ENCODE data around the gene TMED10. TPM values are rescaled to one million over a fixed set of nuclear protein-coding genes. Genes with fewer than 3 reads are reported as not detected.

Gene TMED10
- 212 TPM for polyA plus RNA-seq (2013, experiment 1 of 2)
- 214 TPM for polyA plus RNA-seq (2013, experiment 2 of 2)

DNA sequence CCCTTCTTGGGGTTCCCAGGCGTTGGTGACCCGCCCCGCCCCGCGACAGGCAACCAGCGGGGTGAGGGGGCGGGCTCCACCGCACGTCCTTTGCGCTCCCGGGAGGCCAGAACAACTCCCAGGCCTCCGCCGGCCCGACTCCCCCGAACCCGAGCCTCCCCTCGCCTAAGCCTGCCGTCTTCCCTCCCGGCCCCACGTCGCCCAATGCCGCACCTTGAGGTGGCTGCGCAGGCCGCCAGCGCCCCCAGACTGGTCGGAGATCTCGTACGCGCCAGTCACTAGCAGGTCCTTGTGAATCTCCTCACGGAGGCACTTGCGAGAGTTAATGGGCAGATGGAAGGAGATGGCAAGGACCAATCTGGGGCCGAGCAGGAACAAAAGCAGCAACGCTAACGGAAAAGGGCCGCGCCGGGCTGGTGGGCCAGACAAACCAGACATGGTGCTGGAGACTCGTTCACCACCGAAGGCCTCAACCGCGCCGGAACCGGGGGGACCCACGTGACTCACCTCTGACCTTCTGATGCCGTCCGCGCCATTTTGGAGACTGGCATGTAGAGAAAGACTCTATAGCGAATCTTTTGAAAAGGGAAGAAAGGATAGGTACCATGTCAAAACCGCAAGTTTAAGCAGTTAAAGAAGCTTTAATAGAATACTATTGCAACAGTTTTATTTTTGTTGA lies at the start of gene TMED10:
Gene TMED10, minus strand, starts transcription at position 471 of the 679 bp plus-strand sequence. Its CDS starts 33 bp downstream, at position 438.
- H2BK5ac ChIP-seq (ENCODE audit: low read length) = peak within 1 kb of the TSS; percentile 24
- H3K23ac ChIP-seq (ENCODE audit: low read length) = no peak within 1 kb of the TSS
- no peak within 1 kb of the TSS for H2BK15ac ChIP-seq (replicated peaks; ENCODE audit: low read depth)
- H3K18ac ChIP-seq (ENCODE audit: low read length) = peak within 1 kb of the TSS; percentile 3
- H2AK5ac ChIP-seq (ENCODE audit: low read length) = no peak within 1 kb of the TSS
- peak within 1 kb of the TSS; percentile 41 for H3K4me2 ChIP-seq (ENCODE audit: low read length)
- H2BK120ac ChIP-seq (ENCODE audit: low read depth, low read length) = no peak within 1 kb of the TSS
- H3K79me1 ChIP-seq (ENCODE audit: low read length) = peaks cover 10% of the 10 kb centered on the region
- WGBS (ENCODE audit: extremely low coverage, insufficient coverage, low lambda C conversion rate) = no CpG with 5 or more reads among the region's 49 CpGs
- DNase-seq = peak; percentile 95
- peaks cover 45% of the 10 kb centered on the region for H3K79me2 ChIP-seq (ENCODE audit: control insufficient read depth, insufficient read depth, low read length)
- peak within 1 kb of the TSS; percentile 94 for H3K4me3 ChIP-seq (ENCODE audit: low read length)
- H4K8ac ChIP-seq (ENCODE audit: low read depth, low read length) = no peak within 1 kb of the TSS
- no peaks in the 10 kb centered on the region for H3K4me1 ChIP-seq (ENCODE audit: control insufficient read depth, low read depth, low read length)
- H3K36me3 ChIP-seq (ENCODE audit: control insufficient read depth, insufficient read depth, low read length) = no peaks in the 10 kb centered on the region
- H3K9ac ChIP-seq (ENCODE audit: low read length) = peak within 1 kb of the TSS; percentile 95
- H3K27me3 ChIP-seq (ENCODE audit: insufficient read depth, low read length, poor library complexity) = no peaks in the 10 kb centered on the region
- peak within 1 kb of the TSS; percentile 97 for H3K56ac ChIP-seq (ENCODE audit: low read length)
- H4K5ac ChIP-seq (ENCODE audit: low read length) = no peak within 1 kb of the TSS
- H3K4ac ChIP-seq (ENCODE audit: low read depth, low read length) = no peak within 1 kb of the TSS
- no peak within 1 kb of the TSS for H3K27ac ChIP-seq (ENCODE audit: low read depth, low read length)

DNA sequence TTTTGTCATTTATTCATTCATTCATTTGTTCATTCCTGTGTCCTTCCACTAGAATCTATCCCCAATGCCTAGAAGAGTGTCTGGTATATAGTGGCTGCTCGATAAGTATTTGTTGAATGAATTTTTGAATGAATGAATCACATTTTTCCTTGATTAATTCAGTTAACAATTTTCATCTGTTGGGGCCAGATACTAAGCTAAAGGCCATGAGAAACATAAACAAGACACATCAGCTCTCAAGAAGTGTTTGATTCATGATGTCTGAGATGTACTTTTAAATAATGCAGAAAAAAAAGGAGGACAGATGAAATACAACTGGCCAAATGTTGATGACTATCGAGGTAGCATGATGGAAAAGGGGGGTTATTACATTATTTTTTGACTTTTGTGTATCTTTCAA lies 48.1 kb upstream of the TMED10 start:
- Histone ChIP-seq H3K4me2 (ENCODE audit: low read length) (no peak overlapping the region), H2BK5ac (ENCODE audit: low read length) (no peak overlapping the region), H3K36me3 (ENCODE audit: control insufficient read depth, insufficient read depth, low read length) (no peaks in the 10 kb centered on the region), H3K27me3 (ENCODE audit: insufficient read depth, low read length, poor library complexity) (no peaks in the 10 kb centered on the region), H3K79me2 (ENCODE audit: control insufficient read depth, insufficient read depth, low read length) (no peaks in the 10 kb centered on the region), H3K4me1 (ENCODE audit: control insufficient read depth, low read depth, low read length) (peaks cover 14% of the 10 kb centered on the region), H4K8ac (ENCODE audit: low read depth, low read length) (no peak overlapping the region), H2BK15ac (replicated peaks; ENCODE audit: low read depth) (no peak overlapping the region), H3K18ac (ENCODE audit: low read length) (no peak overlapping the region), H3K9ac (ENCODE audit: low read length) (no peak overlapping the region), H3K23ac (ENCODE audit: low read length) (no peak overlapping the region), H2BK120ac (ENCODE audit: low read depth, low read length) (no peak overlapping the region), H2AK5ac (ENCODE audit: low read length) (no peak overlapping the region), H4K5ac (ENCODE audit: low read length) (no peak overlapping the region), H3K79me1 (ENCODE audit: low read length) (no peaks in the 10 kb centered on the region), H3K27ac (ENCODE audit: low read depth, low read length) (no peak overlapping the region), H3K4me3 (ENCODE audit: low read length) (no peak overlapping the region), H3K56ac (ENCODE audit: low read length) (no peak overlapping the region), H3K4ac (ENCODE audit: low read depth, low read length) (no peak overlapping the region)
- no peak for DNase-seq
- WGBS (ENCODE audit: extremely low coverage, insufficient coverage, low lambda C conversion rate) = no CpG with 5 or more reads among the region's 2 CpGs

DNA sequence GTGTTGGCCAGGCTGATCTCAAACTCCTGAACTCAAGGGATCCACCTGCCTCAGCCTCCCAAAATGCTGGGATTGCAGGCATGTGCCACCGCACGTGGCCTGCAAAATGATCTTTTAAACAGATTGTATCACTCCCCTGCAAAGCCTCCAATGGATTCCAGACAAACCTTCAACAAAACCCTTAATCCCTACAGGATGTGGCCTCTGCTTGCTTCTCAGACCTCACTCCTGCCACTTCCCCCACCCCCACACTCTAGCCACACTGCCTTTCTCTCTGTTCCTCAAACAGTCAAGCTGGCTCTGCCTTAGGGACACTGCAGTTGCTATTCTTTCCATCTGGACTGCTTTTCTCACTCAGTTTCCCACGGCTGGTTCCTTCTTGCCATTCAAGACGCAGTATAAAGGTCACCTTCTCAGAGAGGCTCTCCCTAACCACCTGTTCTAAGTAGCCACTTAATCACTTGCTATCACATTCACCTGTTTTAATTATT lies 47.3 kb upstream of the TMED10 start:
- no CpG with 5 or more reads among the region's 4 CpGs for WGBS (ENCODE audit: extremely low coverage, insufficient coverage, low lambda C conversion rate)
- no peaks in the 10 kb centered on the region for H3K27me3 ChIP-seq (ENCODE audit: insufficient read depth, low read length, poor library complexity)
- H4K5ac ChIP-seq (ENCODE audit: low read length) = no peak overlapping the region
- no peak overlapping the region for H2AK5ac ChIP-seq (ENCODE audit: low read length)
- no peak overlapping the region for H3K4me2 ChIP-seq (ENCODE audit: low read length)
- no peak overlapping the region for H2BK15ac ChIP-seq (replicated peaks; ENCODE audit: low read depth)
- H3K9ac ChIP-seq (ENCODE audit: low read length) = no peak overlapping the region
- no peak overlapping the region for H3K23ac ChIP-seq (ENCODE audit: low read length)
- no peak overlapping the region for H3K4me3 ChIP-seq (ENCODE audit: low read length)
- H4K8ac ChIP-seq (ENCODE audit: low read depth, low read length) = no peak overlapping the region
- peak overlapping the region; percentile 40 for H3K56ac ChIP-seq (ENCODE audit: low read length)
- peak; percentile 91 for DNase-seq
- H3K36me3 ChIP-seq (ENCODE audit: control insufficient read depth, insufficient read depth, low read length) = no peaks in the 10 kb centered on the region
- no peak overlapping the region for H2BK5ac ChIP-seq (ENCODE audit: low read length)
- no peaks in the 10 kb centered on the region for H3K79me2 ChIP-seq (ENCODE audit: control insufficient read depth, insufficient read depth, low read length)
- peak overlapping the region; percentile 48 for H3K27ac ChIP-seq (ENCODE audit: low read depth, low read length)
- H3K79me1 ChIP-seq (ENCODE audit: low read length) = no peaks in the 10 kb centered on the region
- no peak overlapping the region for H3K4ac ChIP-seq (ENCODE audit: low read depth, low read length)
- peaks cover 7% of the 10 kb centered on the region for H3K4me1 ChIP-seq (ENCODE audit: control insufficient read depth, low read depth, low read length)
- H3K18ac ChIP-seq (ENCODE audit: low read length) = no peak overlapping the region
- H2BK120ac ChIP-seq (ENCODE audit: low read depth, low read length) = no peak overlapping the region

GRCh38 chr14:75222208-75222701 lies 45.8 kb upstream of the TMED10 start:
- no peak overlapping the region for H3K23ac ChIP-seq (ENCODE audit: low read length)
- H2AK5ac ChIP-seq (ENCODE audit: low read length) = peak overlapping the region; percentile 98
- no peak overlapping the region for H4K5ac ChIP-seq (ENCODE audit: low read length)
- no peaks in the 10 kb centered on the region for H3K79me1 ChIP-seq (ENCODE audit: low read length)
- WGBS (ENCODE audit: extremely low coverage, insufficient coverage, low lambda C conversion rate) = no CpG with 5 or more reads among the region's 12 CpGs
- H3K4me2 ChIP-seq (ENCODE audit: low read length) = no peak overlapping the region
- H2BK120ac ChIP-seq (ENCODE audit: low read depth, low read length) = no peak overlapping the region
- peak overlapping the region; percentile 58 for H3K56ac ChIP-seq (ENCODE audit: low read length)
- peaks cover 7% of the 10 kb centered on the region for H3K4me1 ChIP-seq (ENCODE audit: control insufficient read depth, low read depth, low read length)
- no peaks in the 10 kb centered on the region for H3K27me3 ChIP-seq (ENCODE audit: insufficient read depth, low read length, poor library complexity)
- H3K9ac ChIP-seq (ENCODE audit: low read length) = peak overlapping the region; percentile 11
- peak overlapping the region; percentile 33 for H3K18ac ChIP-seq (ENCODE audit: low read length)
- no peaks in the 10 kb centered on the region for H3K79me2 ChIP-seq (ENCODE audit: control insufficient read depth, insufficient read depth, low read length)
- no peak overlapping the region for H2BK15ac ChIP-seq (replicated peaks; ENCODE audit: low read depth)
- peak overlapping the region; percentile 48 for H3K27ac ChIP-seq (ENCODE audit: low read depth, low read length)
- DNase-seq = peak; percentile 86
- H2BK5ac ChIP-seq (ENCODE audit: low read length) = peak overlapping the region; percentile 8
- H3K36me3 ChIP-seq (ENCODE audit: control insufficient read depth, insufficient read depth, low read length) = no peaks in the 10 kb centered on the region
- H3K4me3 ChIP-seq (ENCODE audit: low read length) = no peak overlapping the region
- no peak overlapping the region for H4K8ac ChIP-seq (ENCODE audit: low read depth, low read length)
- H3K4ac ChIP-seq (ENCODE audit: low read depth, low read length) = no peak overlapping the region

- peak; percentile 19 for DNase-seq
- Histone ChIP-seq H4K5ac (ENCODE audit: low read length) (no peak overlapping the region), H3K4ac (ENCODE audit: low read depth, low read length) (no peak overlapping the region), H3K27ac (ENCODE audit: low read depth, low read length) (peak overlapping the region; percentile 48), H3K4me2 (ENCODE audit: low read length) (no peak overlapping the region), H2BK5ac (ENCODE audit: low read length) (no peak overlapping the region), H3K79me1 (ENCODE audit: low read length) (no peaks in the 10 kb centered on the region), H2BK120ac (ENCODE audit: low read depth, low read length) (peak overlapping the region; percentile 0), H3K56ac (ENCODE audit: low read length) (peak overlapping the region; percentile 56), H3K79me2 (ENCODE audit: control insufficient read depth, insufficient read depth, low read length) (no peaks in the 10 kb centered on the region), H3K4me1 (ENCODE audit: control insufficient read depth, low read depth, low read length) (peaks cover 7% of the 10 kb centered on the region), H3K23ac (ENCODE audit: low read length) (no peak overlapping the region), H3K18ac (ENCODE audit: low read length) (peak overlapping the region; percentile 33), H3K27me3 (ENCODE audit: insufficient read depth, low read length, poor library complexity) (no peaks in the 10 kb centered on the region), H3K36me3 (ENCODE audit: control insufficient read depth, insufficient read depth, low read length) (no peaks in the 10 kb centered on the region), H3K4me3 (ENCODE audit: low read length) (no peak overlapping the region), H4K8ac (ENCODE audit: low read depth, low read length) (no peak overlapping the region), H2BK15ac (replicated peaks; ENCODE audit: low read depth) (no peak overlapping the region), H2AK5ac (ENCODE audit: low read length) (no peak overlapping the region), H3K9ac (ENCODE audit: low read length) (peak overlapping the region; percentile 11)
- no CpG with 5 or more reads among the region's 2 CpGs for WGBS (ENCODE audit: extremely low coverage, insufficient coverage, low lambda C conversion rate)
Observed at GRCh38 chr14:75221797-75222196, 45.4 kb upstream of the TMED10 start.
